Activated T-cell treated with anti-CD3 and anti-CD28 coated beads for 4 hours (primary cell): ENCODE results near the gene NLGN4Y.
"Not testable (repeated sequence)": the region's sequence is repeated elsewhere in the genome, so short reads cannot be mapped to it uniquely, and the experiment has no call there.

ENCODE experiments used
- DNase-seq: peaks from one replicate; pipeline ENCODE4 v3.0.0-alpha.2; 2020

The NLGN4Y gene

GRCh38 chrY:14860448-14860847, 336.1 kb downstream of the NLGN4Y start:
- DNase-seq, result no peak

DNA sequence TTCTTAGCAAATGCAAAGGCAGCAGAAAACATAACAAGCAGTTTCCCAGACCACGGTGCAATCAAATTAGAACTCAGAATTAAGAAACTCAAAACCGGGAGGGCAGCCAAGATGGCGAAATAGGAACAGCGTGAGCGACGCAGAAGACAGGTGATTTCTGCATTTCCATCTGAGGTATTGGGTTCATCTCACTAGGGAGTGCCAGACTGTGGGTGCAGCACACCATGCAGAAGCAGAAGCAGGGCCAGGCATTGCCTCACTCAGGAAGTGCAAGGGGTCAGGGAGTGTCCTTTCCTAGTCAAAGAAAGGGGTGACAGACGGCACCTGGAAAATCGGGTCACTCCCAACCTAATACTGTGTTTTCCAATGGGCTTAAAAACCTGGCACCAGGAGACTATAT, 336.7 kb downstream of the NLGN4Y start:
- not testable (repeated sequence) for DNase-seq

DNA sequence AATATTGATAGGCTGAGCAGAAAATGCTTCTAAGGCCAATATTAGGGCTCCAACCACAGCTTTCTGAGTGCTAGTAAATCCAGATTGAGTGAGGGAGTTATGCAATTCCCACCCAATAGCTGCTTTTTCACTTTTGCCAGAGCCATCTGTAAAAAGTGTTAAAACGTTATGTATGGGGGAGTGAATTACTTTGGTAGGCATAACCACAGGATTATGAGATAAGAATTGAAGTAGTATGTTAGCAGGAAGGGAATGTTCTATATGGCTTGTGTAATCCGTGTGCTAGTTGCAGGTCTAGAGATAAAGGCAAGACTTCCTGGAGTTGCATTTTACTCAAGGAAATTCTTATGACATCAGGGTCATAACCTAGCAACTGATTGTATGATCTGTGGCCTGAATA, 347.6 kb downstream of the NLGN4Y start:
- DNase-seq, result no peak
